Activated naive CD8-positive, alpha-beta T cell (primary cell): ENCODE data around the gene CEMIP2.

Source experiments
- H3K27ac Mint-ChIP-seq: one replicate; pipeline ENCODE4 v1.8.0; 2021; ENCODE audit warnings: mixed read lengths
- H3K27me3 Mint-ChIP-seq: one replicate; pipeline ENCODE4 v1.8.0; 2021; ENCODE audit warnings: mixed read lengths
- H3K36me3 Mint-ChIP-seq: one replicate; pipeline ENCODE4 v1.8.0; 2021; ENCODE audit warnings: mixed read lengths
- H3K4me1 Mint-ChIP-seq: one replicate; pipeline ENCODE4 v1.8.0; 2021; ENCODE audit warnings: low read depth, mixed read lengths
- H3K4me3 Mint-ChIP-seq: one replicate; pipeline ENCODE4 v1.8.0; 2021; ENCODE audit warnings: mild to moderate bottlenecking, mixed read lengths
- H3K9me3 Mint-ChIP-seq: one replicate; pipeline ENCODE4 v1.8.0; 2021; ENCODE audit warnings: low read depth, mixed read lengths

Gene CEMIP2

DNA sequence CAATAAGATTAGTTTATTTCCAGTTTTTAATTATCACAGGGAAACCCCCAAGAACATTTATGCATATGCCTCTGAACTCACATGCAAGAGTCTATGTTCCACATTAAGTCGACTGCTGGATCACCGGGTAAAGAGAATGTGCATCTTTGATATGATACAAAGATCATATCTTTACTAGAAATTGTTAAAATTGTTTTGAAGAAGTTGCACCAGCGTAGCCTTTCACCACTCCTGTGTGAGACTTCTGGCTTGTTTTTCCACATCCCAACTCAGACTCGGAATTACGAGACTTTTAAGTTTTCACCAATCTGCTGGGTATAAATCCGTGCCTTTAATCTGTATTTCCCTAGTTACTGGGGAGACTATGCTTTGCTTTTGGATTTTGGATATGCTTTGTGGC lies 113.2 kb downstream of the CEMIP2 start:
- Mint-ChIP-seq H3K36me3 (peaks cover 4% of the 10 kb centered on the region), H3K4me3 (no peak overlapping the region), H3K9me3 (peaks cover 5% of the 10 kb centered on the region), H3K4me1 (no peaks in the 10 kb centered on the region), H3K27me3 (peaks cover 9% of the 10 kb centered on the region), H3K27ac (no peak overlapping the region)

DNA sequence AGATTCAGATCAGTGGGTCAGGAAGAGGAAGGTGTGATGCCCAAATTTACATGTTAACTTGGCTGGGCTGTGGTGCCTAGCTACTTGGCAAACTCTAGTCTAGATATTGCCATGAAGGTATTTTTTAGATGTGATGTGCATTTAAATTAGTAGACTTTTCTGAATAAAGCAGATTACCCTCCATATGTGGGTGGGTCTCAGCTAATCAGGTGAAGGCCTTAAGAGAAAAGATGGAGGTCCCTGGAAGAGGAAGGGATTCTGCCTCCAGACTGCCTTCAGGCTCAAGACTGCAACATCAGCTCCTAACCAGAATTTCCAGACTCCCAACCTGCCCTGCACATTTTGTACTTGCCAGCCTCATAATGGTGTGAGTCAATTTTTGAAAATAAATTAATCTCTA lies 115.8 kb downstream of the CEMIP2 start:
- Mint-ChIP-seq H3K27me3 (peaks cover 5% of the 10 kb centered on the region), H3K27ac (no peak overlapping the region), H3K4me1 (peaks cover 4% of the 10 kb centered on the region), H3K36me3 (no peaks in the 10 kb centered on the region), H3K4me3 (no peak overlapping the region), H3K9me3 (no peaks in the 10 kb centered on the region)

DNA sequence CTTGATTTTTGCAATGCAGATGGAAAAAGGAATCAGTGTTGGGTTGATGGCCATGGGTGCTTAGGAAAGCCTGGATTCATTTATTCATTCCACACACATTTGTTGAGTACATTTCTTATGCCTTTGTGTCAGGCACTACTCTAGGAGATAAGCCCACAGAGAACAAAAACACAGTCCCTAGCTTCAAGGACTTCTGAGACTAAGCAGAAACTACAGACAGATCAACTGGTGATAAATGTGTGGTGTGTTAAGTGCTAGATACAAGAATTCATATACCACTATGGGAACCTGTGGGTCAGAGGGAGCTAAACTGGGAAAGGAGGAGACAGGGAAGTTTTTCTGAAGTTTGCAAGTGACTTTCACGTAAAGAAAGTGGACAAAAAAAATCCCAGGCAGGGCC lies 119.9 kb downstream of the CEMIP2 start:
- Mint-ChIP-seq H3K36me3 (no peaks in the 10 kb centered on the region), H3K4me1 (peaks cover 13% of the 10 kb centered on the region), H3K27ac (no peak overlapping the region), H3K27me3 (peaks cover 4% of the 10 kb centered on the region), H3K4me3 (no peak overlapping the region), H3K9me3 (no peaks in the 10 kb centered on the region)

DNA sequence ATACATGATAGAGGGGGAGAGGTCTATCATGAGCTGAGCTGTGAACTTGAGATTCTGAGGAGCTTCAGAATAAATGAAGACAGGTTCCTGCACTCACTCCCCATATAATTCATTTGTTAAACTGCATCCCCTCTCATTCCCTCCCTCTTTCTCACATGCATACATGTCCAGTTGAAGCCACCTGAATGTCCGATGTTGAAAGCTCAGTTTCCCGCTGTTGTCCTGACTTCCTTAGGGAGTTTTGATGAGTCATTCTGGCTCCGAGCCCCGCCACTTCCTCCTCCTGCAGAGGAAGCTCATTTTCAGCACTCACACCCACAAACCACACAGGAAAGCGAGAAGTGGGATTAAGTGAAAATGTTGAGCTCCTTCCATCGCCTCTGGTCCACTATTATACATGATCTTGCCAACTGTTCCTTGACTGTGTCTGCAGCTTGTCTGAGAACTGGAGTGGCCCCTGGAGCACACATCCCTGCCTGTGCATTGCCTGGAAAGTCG lies 121.2 kb downstream of the CEMIP2 start:
- Mint-ChIP-seq H3K9me3 (no peaks in the 10 kb centered on the region), H3K4me3 (peak overlapping the region; percentile 67), H3K27ac (no peak overlapping the region), H3K4me1 (peaks cover 13% of the 10 kb centered on the region), H3K36me3 (no peaks in the 10 kb centered on the region), H3K27me3 (peaks cover 4% of the 10 kb centered on the region)

DNA sequence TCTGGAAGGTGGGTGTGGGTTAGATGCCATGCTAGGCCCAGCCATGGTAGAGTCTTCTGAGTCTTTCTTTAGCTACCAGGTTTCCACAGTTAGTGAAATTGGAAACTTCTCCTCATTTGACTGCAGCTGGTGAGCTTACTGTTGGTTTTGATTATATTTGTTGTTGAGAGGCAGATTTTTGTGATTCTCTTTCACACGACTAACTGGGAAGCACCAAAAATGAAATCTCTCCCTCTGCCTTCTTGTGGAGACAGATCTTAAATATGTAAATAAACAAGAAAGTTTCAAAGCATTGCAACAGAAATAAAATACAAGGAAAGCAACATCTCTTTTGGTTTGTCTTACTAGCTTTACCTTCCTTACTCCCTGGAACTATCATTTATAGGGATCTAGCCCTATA lies 122.2 kb downstream of the CEMIP2 start:
- H3K9me3 Mint-ChIP-seq: no peaks in the 10 kb centered on the region

DNA sequence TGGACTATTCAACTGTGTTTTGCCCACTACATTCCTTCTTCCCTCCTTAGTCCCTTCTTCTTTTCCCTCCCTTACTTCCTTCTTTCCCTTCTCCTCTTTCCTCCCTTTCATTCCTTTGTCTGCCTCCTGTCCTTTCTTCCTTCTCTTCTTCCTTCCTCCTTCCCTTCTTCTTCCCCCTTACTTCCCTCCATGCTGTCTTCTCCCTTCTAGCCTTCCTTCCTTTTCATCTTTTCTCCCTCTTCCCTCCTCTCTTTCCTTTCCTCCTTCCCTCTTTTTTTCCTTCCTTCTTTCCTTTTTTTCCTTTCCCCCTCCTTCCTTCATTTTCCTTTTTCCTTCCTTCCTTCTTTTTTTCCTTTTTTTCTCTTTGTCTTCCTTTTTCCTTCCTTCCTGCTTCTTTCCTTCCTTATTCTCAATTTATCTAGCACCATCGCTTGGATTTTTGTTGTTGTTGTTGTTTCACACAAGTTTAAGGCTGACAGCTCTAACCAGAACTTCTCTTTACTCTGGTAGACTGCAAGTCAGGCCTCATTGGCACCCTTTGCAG lies 123.4 kb downstream of the CEMIP2 start:
- H3K9me3 Mint-ChIP-seq: no peaks in the 10 kb centered on the region
- H3K27me3 Mint-ChIP-seq: peaks cover 4% of the 10 kb centered on the region
- H3K27ac Mint-ChIP-seq: no peak overlapping the region
- no peaks in the 10 kb centered on the region for H3K36me3 Mint-ChIP-seq
- no peak overlapping the region for H3K4me3 Mint-ChIP-seq
- peaks cover 13% of the 10 kb centered on the region for H3K4me1 Mint-ChIP-seq

More for the DNA sequence above, 122.2 kb downstream of the CEMIP2 start:
- H3K4me3 Mint-ChIP-seq: no peak overlapping the region
- no peaks in the 10 kb centered on the region for H3K36me3 Mint-ChIP-seq
- no peak overlapping the region for H3K27ac Mint-ChIP-seq
- H3K4me1 Mint-ChIP-seq: peaks cover 13% of the 10 kb centered on the region
- H3K27me3 Mint-ChIP-seq: peaks cover 4% of the 10 kb centered on the region

DNA sequence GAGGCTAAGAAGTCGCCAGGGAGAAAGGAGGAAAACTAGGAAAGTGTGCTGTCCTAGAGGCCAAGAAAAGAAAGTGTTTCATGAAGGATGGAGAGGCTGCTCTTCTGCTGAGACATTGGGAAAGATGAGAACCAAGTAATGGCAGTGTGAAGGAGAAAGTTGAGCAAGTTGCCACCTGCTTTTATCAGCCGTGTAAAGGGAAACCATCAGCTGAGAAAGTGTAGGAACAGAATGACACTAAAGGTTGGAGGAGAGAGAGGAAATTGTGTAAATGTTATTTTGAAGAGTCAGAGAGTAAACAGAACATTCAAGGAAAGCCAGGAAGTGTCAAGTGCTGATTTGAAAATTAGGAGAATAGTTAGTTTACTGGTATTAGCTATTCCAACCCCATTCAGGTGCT lies 125.0 kb downstream of the CEMIP2 start:
- Mint-ChIP-seq H3K27ac (no peak overlapping the region), H3K9me3 (no peaks in the 10 kb centered on the region), H3K4me1 (peaks cover 17% of the 10 kb centered on the region), H3K27me3 (peaks cover 4% of the 10 kb centered on the region), H3K36me3 (no peaks in the 10 kb centered on the region), H3K4me3 (no peak overlapping the region)

DNA sequence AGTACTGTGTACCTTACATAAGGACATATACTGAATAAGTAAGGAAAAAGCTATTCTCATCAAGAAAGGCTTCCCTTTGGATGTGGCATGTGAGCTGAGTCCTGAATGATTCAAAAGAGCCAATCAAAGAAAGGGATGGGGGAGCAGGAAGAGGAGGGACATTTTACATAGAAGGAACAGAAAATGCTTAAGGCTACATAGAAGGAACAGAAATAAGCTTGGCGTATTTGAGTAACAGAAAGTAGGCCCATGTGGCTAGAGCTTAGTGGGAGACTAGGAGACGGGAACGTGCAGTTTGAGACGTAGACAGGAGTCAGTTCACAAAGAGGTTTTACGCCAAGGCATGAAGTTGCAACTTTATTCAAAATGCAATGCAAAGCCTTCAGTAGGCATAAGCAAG lies 126.3 kb downstream of the CEMIP2 start:
- no peaks in the 10 kb centered on the region for H3K36me3 Mint-ChIP-seq
- no peaks in the 10 kb centered on the region for H3K9me3 Mint-ChIP-seq
- no peaks in the 10 kb centered on the region for H3K27me3 Mint-ChIP-seq
- no peak overlapping the region for H3K27ac Mint-ChIP-seq
- H3K4me1 Mint-ChIP-seq: peaks cover 11% of the 10 kb centered on the region
- no peak overlapping the region for H3K4me3 Mint-ChIP-seq

DNA sequence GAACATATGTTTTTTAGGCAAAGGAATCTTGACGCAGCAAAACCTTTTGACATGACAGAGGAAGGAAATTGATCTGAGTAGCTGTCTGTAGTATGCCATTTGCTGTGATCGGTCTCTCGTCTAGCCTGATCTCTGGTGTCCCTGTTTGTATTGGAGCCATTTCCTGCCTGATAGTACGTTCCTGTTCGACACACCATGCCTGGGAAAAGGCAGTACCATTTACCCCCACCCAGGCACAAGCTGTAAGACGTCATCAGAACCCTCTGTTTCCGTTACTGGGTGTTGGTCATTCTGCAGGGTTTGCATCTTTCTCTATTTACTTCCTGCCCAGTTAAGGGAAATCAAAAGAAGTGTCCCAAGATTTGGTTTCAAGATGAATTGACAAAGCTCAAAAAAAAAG lies 129.7 kb downstream of the CEMIP2 start:
- Mint-ChIP-seq H3K36me3 (no peaks in the 10 kb centered on the region), H3K4me1 (peaks cover 7% of the 10 kb centered on the region), H3K9me3 (no peaks in the 10 kb centered on the region), H3K27me3 (no peaks in the 10 kb centered on the region), H3K4me3 (no peak overlapping the region), H3K27ac (no peak overlapping the region)

DNA sequence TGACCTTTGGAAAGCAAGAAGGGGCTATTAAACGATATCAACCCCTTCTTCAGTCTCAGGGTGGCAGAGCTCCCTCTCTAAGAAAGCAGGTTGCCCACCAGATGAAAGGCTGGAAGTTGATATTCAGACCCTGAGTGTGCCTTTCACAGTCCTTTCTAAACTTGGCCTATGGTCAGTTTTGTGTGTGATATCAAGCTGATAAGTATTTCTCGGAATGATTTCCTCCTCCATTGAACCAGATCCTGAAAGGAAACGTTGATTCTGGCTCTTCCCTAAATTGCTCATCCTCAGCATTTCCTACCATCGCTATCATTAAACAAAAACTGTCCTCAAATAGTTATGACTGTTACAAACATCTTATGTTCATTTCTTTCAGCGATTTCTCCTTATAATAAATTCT lies 130.4 kb downstream of the CEMIP2 start:
- no peaks in the 10 kb centered on the region for H3K36me3 Mint-ChIP-seq
- no peak overlapping the region for H3K27ac Mint-ChIP-seq
- H3K4me1 Mint-ChIP-seq: peaks cover 7% of the 10 kb centered on the region
- H3K27me3 Mint-ChIP-seq: no peaks in the 10 kb centered on the region
- H3K4me3 Mint-ChIP-seq: no peak overlapping the region
- no peaks in the 10 kb centered on the region for H3K9me3 Mint-ChIP-seq

DNA sequence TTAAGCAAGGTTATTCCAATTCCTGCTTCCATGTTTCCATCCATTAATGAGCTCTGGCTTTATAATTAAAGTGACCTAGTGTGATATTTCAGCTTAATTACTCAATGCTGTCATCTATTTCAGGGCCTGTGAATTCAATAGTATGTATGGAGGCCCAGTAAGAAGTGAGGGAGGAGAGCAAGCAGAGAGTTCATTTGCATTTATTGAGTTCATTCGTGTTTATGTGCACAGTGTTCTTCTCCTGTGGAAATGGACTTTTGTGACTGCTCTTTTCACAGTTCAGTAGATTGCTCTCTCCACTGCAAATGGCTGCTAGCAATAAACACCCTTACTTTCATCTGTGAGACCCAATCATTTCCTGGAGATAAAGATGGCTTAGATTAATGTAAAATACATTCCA lies 130.9 kb downstream of the CEMIP2 start:
- H3K27me3 Mint-ChIP-seq: no peaks in the 10 kb centered on the region
- H3K4me1 Mint-ChIP-seq: peaks cover 7% of the 10 kb centered on the region
- no peak overlapping the region for H3K4me3 Mint-ChIP-seq
- H3K9me3 Mint-ChIP-seq: no peaks in the 10 kb centered on the region
- no peaks in the 10 kb centered on the region for H3K36me3 Mint-ChIP-seq
- H3K27ac Mint-ChIP-seq: no peak overlapping the region

DNA sequence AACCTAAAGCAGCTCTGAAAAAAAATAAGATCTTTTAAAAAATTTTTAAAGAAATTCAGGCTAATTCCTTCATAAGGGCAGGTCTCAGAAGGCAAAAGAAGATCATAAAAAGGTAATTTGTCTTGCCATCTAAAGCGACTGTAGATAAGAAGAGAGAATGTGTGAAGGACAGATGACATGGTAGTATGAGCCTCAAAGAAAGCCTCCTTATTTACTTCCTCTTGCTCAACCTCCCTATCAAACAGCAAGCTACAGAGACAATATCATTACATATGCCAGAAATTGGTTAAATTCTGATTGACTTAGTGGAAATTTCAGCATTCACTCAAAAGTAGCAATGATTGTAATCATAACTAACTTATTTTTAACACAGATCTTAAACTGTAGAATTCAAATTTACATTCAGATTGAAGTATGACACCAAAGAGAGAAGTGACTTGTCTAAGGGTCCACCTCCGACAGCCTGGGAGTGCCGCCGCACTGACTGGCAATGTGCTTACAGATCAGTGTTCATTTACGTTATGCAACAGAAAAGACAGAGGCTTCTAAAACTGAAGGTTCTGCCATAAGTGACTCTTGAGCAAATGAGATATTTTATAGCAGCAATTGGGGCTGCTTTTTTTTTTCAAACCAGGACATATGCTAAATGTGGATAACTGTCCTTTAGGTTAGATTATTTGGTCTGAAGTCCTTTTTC lies 132.0 kb downstream of the CEMIP2 start:
- Mint-ChIP-seq H3K36me3 (no peaks in the 10 kb centered on the region), H3K27me3 (no peaks in the 10 kb centered on the region), H3K27ac (no peak overlapping the region), H3K4me1 (peaks cover 7% of the 10 kb centered on the region), H3K4me3 (no peak overlapping the region), H3K9me3 (no peaks in the 10 kb centered on the region)

DNA sequence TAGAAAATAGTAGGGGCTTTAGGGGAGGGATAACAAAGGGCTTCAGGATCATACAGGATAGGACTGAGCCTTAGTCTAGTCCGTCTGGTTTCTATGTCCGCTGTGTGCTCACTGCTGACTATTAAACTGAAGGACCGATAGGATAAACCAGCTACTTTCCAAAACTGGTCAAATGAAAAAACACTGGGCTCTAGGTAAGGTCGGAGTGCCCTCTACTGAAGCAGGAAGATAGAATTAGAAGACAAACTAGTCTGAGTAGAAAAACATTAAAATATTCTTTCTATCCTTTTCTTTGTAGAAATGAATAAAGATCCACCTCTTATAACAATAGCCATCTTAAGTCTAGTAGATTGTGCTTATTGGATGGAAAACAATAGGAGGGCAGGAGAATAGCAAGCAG lies 133.6 kb downstream of the CEMIP2 start:
- Mint-ChIP-seq H3K9me3 (no peaks in the 10 kb centered on the region), H3K36me3 (no peaks in the 10 kb centered on the region), H3K4me3 (no peak overlapping the region), H3K27ac (no peak overlapping the region), H3K27me3 (no peaks in the 10 kb centered on the region), H3K4me1 (peaks cover 7% of the 10 kb centered on the region)
